A549 (cell line): ENCODE results near the gene PLEKHN1.

Experiments
- CTCF ChIP-seq: fragments of >200 bp; sonication (Bioruptor Twin); formaldehyde crosslinking; IDR thresholded peaks from 3 replicates; pipeline ENCODE4 v1.5.1; 2016
- EP300 ChIP-seq, 2 experiments: fragments of >200 bp; sonication (Bioruptor Twin); formaldehyde crosslinking; IDR thresholded peaks; 2 replicates in 1 of 2; 3 replicates in 1 of 2; pipeline ENCODE4 v1.6.1; 2016 to 2017
- ZFP36 ChIP-seq: fragments of 450-650 bp; IDR thresholded peaks from 2 replicates; pipeline ENCODE4 v1.6.1; 2014; ENCODE audit warnings: borderline replicate concordance; ENCODE audit not compliant: partially characterized antibody
- TF ChIP-seq, protein P1 (sequence below): fragments of 250-450 bp; sonication (Bioruptor Pico); IDR thresholded peaks from 2 replicates; pipeline ENCODE4 v1.5.0; 2021; ENCODE audit warnings: mild to moderate bottlenecking, moderate library complexity, borderline replicate concordance
- TF ChIP-seq, protein P2 (sequence below): IDR thresholded peaks from 2 replicates; pipeline ENCODE4 v1.6.1; 2012

DNA sequence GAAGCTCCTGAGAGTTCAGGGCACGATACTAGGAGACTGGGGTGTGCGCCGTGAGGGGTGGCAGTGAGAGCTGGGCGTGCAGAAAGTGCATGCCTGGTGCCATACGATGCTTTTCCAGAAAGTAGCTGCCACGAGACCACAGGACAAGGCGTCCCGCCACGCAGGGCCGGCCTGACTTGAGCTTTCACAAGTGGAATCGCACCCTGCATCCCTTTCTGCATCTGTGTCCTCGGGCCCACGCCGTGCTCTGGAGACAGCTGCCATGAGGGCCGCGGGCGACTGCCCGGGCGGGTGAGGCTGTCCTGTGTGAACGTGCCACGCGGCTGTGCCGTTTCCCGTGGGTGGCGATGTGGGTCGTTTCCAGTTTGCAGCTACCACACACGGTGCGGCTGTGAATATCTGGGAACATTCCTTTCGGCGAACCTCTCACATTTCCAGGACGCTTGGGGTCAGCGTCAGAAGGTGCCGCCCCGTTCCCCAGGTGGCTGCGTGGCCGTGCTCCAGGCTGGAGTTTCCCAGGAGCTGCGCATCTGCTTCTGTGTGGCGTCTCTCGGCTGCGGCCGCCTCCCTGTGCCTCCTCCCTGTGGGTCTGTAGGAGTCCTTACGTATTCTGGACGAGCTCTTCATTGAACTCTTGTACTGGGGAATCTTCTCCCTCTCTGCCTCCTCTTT, 16.6 kb downstream of the PLEKHN1 start:
- TF ChIP-seq, protein P1, sequence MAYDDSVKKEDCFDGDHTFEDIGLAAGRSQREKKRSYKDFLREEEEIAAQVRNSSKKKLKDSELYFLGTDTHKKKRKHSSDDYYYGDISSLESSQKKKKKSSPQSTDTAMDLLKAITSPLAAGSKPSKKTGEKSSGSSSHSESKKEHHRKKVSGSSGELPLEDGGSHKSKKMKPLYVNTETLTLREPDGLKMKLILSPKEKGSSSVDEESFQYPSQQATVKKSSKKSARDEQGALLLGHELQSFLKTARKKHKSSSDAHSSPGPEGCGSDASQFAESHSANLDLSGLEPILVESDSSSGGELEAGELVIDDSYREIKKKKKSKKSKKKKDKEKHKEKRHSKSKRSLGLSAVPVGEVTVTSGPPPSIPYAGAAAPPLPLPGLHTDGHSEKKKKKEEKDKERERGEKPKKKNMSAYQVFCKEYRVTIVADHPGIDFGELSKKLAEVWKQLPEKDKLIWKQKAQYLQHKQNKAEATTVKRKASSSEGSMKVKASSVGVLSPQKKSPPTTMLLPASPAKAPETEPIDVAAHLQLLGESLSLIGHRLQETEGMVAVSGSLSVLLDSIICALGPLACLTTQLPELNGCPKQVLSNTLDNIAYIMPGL (CRISPR knock-in tag): no peak
- no peak for TF ChIP-seq CTCF
- TF ChIP-seq EP300 (IDR thresholded peaks at IDR 0.05): no peak
- no peak for TF ChIP-seq ZFP36
- TF ChIP-seq, protein P2, sequence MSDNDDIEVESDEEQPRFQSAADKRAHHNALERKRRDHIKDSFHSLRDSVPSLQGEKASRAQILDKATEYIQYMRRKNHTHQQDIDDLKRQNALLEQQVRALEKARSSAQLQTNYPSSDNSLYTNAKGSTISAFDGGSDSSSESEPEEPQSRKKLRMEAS: no peak
